Measurements from ENCODE around the gene NUDT22.
"Not testable (repeated sequence)": the region's sequence is repeated elsewhere in the genome, so short reads cannot be mapped to it uniquely, and the experiment has no call there.

Gene NUDT22

DNA sequence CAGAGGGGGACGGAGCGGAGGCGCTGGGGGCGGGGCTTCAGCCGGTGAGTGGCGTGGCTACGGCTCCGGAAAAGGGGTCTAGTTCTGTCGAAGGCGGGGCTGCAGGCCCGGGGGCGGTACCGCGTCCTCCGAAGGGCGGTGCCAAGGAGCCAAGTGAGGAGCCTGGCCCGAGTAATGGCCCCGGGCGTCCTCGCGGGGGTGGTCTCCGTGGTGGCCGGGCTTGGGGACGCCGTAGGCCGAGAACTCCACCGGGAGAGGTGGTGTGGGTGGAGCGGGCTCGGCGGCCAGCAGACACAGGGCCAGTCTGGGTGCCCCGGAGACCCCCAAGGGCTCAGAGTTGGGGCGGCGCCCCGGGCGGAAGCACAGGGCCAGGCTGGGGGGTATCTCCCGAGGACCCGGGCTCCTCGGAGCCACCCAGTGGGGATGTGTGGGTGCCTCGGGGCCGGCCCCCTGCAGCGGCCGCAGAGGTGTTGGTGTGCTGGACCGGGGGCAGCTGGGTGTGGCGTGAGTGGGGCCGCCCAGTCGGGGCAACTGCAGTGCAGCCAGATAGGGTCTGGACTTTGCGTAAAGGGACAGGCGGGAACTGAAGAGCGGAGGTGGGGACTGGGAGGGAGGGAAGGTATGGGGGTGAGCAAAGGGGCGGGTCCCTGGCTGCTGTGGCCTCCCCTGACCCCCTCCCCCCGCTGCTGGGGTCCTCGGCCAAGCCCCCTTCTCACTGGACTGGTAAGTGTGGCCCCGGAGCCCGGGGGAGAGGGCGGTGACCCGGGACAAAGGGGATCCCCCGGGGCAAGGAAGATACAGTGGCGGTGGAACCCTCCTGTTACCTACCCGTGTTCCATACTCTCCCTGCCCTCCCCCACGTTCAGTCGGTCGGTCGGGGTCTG is 15.7 kb downstream of the NUDT22 start:
- no peak for DNase-seq (ENCODE audit: low read depth, low spot score)

DNA sequence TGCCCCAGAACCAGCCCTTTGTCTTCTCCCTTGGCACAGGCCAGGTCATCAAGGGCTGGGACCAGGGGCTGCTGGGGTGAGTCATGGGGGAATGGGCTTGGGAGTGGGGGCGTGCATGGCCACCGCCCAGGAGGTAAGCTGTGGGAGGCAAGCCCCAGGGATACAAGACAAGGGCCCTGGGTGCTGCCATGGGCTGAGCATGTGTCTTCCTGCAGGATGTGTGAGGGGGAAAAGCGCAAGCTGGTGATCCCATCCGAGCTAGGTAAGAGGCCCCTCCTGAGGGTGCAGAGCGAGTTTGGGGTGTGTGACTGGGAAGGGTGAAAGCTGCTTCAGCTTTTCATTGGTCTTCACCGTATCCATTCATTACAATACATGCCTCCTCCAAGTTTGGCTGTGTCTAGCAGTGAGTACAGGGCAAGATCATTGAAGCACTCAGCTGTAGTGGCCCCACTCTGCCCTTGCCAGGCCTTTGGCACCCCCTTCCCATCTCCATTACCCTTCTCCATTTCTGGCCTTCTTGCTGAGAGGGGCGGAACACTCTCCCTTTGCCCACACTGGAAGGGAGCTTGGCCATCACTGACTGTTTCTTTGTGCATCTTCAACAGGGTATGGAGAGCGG is 17.3 kb downstream of the NUDT22 start:
- DNase-seq (ENCODE audit: low read depth, low spot score), result no peak

DNA sequence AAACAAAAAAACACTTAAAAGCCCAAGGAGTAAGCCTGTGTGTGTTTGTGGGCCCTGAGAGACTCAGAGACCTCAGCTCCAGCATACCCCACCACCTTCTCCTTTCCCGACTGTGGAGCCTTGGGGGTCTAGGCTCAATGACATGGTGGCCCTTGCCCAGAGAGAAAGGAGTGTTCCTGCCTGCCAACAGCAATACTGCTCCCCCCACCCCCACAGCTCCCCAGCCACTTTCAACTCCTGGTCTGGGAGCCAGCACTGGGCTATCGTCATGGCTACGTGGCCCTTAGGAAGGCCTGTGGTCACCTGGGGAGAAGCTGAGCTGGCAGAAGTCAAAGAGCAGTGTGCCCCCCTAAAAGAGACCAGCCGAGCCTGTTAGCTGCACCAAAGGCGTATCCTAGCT is 18.0 kb downstream of the NUDT22 start:
- DNase-seq (ENCODE audit: low read depth, low spot score), result no peak

DNA sequence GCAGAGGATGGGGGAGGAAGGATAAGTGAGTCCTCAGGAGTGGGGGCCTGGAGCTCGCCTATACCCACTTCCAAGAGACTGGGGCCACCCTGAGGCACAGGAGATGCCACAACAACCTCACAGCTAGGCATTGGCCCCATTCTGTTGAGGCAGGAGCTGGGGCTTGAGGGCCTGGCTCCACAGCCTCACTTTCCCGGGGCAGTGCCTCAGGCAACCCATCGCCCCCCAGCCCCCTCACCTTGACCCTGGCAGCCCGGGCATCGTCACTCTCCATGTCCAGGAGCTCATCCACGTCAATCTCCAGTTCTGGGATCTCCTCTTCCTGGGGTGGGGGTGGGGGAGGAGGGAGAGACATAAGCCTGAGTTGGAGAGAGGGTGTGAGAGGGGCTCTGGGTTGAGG is 18.9 kb downstream of the NUDT22 start:
- DNase-seq (ENCODE audit: low read depth, low spot score), result no peak

DNA sequence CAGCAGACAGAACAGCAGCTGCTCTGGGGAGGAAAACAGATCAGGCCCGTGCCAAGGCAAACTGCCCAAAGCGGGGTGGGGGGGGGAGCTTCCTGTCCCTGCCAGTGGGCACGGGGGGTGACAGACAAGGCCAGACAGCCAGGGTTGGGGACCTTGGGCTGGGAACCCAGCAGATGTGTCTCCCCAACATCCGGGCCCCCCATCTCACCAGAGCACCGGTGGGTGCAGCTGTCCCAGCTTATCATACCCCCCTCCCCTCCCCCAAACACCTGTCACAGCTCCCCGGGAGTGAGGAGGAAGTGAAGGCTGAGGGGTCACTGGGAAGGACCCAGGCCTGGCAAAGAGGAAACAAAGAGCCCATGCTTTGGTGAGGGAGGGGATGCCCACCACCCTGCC is 19.3 kb downstream of the NUDT22 start:
- no peak for DNase-seq (ENCODE audit: low read depth, low spot score)

DNA sequence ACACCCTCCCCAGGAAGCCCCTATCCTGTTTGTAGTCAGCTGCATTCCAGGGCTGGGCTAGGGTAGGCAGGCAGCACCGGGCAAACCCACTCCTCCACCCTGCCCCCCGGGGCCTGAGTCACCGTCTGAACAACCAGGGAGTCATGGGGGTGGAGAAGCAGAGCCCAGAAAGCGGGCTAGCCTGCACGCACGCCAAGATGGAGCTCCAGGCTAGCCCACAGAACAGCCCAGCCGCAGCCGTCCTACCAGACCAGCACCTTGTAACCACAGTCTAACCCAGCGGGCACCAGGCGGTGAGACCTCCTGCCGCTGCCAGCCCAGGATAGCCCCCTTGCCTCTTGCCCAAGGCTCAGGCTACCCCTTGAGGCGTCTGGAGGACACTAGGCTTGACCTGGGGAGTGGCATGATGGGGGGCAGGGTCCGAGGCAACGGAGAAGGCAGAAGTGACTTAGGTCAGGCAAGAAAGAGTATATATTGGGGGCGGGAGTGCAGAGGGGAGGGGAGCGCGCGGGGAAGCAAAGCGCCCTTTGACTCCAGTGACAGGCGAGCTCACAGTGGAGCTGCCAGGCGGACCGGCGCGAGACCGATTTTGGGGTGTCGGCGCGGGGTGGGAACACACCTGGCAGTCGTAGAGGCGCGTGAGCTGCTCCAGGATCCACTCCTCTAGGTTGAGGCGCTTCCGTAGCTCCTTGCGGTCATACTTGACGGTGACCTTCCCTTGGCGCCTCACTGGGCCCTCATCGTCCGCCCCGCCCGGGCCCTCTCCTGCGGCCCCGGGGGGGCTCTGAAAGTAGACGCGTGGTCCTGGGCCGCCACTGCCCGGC is 19.9 kb downstream of the NUDT22 start:
- no peak for DNase-seq (ENCODE audit: low read depth, low spot score)

DNA sequence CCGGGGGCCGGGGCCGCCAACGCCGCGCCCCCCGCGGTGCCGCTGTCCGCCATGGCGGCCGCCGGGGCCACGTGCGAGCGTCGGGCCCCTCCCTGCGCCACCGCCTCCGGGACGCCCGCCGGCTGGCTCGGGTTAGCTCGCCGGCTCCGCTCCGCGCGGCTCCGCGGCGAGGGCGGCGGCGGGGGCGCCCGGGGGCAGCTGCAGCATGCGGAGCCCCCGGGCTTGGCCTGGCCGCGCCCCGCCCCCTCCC is 20.5 kb downstream of the NUDT22 start:
- DNase-seq (ENCODE audit: low read depth, low spot score), result not testable (repeated sequence)

DNA sequence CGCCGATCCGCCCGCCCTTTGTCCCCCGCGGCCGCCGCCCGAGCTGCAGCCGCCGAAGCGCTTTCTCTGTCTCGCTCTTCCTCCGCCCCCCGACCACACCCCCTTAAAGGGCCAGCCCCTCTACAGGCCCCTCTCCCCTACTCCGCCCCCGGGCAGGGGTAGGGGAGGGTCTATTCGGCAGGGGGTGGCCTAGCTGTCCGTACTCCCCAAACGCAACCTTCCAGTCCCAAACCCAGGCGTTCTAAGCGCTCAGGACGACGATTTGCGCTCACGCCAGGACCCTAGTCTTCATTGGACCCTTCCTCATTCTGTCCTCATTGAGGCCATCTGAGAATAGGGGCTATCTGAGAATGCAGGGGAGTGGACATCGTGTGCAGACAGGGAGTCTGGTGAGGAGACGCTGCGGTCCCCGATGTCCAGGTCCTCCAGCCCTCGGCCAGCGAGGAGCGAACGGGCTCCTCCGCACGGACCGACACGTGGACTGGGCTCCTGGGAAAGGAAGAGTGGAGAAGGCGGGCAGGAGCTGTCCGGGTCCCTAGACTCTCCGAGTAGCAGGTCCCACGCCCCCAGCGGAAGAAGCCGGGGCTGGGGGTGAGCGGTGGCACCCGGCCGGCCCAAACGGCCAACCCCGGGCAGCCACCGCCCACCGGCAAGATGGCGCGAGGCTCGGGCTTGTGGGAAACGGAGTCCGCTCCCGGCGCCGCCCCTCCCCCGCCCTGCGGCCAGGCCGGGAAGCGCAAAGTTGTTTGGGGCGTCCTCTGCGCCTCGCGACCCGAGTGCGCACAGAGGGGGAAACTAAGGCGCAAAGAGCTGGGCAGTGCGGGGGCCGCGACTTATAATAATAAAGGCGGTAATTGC is 21.0 kb downstream of the NUDT22 start, which contains the start of gene PPP1R14B:
Gene PPP1R14B, minus strand, starts transcription at position 73 of the 858 bp plus-strand sequence. CDS start 270 bp downstream, outside the sequence.
- DNase-seq (ENCODE audit: low read depth, low spot score), result no peak

DNA sequence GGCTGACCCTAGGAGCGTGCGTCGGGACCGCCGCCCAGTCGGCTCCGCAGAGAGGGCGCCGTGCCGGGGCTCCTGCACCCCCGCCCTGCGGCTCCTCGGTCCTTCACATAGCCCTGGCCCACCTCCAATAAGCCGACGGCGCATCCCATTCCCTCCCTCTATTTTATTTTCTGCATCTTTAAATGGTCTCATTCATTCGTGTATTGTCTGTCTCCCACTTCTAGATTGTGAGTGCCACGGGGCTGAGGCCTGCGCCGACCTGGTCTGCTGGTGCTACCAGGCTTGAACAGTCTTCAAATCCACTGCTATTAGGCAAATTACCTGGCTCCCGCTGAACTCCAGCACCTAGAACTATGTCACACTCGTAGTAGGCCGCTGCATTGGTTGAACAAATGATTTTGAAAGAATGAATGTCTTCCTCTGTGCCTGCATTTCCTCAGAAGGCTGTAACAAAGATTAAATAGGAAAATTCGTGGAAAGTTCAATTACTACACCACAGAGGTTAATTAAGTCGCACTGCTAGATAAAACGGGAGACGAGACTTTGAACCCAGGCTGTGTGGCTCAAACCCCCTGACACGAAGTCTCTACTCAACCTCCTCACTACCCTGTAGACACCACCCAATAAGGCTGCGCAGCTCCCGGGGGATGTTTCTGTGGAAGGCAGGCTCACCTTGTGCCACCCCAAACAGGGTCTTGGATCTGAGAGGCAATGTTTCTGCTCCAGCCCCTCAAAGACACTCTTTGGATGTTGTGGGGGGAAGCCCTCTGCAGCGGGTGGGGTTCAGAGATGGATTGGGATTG is 21.9 kb downstream of the NUDT22 start:
- no peak for DNase-seq (ENCODE audit: low read depth, low spot score)

DNA sequence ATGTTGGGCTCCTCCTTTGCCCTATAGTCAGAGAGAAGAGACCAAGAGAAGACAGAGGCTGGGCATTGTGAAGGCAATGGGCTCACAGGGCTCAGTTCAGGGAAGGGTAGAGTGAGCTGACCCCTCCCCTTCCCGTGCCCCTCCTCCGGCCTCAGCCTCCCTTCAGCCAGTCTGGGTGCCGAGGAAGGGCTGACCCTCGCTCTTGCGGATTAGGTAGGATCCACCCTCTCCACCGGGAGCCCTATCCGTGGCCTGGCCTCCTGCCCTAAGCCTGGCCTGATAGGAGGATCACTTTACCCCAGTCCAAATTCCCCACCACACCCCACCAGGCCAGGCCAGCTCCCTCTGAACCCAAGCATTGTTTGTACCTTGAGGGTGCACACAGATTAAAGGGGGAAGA is 22.5 kb downstream of the NUDT22 start:
- no peak for DNase-seq (ENCODE audit: low read depth, low spot score)

DNA sequence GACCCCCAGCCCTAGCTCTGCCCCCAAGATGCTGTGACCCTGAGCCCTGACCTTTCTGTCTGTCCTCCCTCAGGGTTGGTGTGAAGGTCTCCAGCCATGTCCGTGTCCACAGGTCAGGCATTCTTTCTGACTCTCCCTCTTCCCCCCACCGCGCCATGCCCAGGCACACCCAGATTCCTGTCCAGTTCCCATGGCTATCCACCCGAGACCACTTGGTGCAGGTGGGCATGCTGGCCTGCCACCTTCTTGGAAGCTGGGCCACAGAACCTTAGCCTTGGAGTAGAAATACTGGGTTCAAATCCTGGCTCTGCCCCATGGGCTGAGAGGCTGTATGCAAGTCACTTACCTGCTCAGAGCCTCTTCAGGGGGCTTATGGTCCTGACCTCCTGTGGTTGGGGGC is 23.0 kb downstream of the NUDT22 start:
- DNase-seq (ENCODE audit: low read depth, low spot score), result no peak

DNA sequence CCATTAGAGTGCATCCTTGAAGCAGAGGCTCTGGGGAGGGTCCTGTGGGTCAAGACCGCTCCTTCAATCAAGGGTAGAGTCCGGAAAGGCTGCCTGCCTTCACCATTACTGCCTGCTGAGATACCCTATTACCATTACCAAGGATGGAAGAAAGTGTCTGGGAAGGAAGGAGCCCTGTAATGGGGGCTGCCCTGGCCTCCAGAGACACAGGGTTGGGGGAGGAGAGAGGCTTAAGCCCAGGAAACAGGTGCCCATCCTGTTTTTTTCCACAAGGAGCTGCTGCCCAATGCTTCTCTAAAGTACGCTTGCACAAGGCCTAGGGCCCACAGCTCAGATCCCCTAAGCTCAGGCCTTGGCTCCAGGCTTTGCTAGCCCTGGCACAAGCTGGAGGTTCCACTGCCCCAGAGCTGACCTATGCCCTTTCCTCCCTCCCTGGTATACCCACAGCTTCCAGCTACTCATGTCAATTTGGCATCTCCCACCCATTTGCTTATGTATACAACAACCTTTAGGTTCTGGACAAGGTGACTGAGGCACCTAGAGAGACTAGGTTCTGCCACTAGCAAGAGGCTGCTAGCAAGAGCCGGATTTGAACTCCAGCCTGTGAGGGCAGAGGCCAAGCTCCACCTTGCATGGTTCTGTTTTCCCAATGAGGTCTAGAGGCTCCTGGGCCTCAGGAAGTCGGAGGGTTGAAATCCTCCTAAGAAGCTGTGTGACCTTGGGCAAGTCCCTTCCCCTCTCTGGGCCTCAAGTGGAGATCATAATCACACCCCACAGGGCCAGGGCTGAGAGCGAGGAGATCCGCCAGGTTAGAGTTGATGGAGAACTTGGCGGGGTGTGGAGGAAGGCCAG is 23.7 kb downstream of the NUDT22 start:
- no peak for DNase-seq (ENCODE audit: low read depth, low spot score)

DNA sequence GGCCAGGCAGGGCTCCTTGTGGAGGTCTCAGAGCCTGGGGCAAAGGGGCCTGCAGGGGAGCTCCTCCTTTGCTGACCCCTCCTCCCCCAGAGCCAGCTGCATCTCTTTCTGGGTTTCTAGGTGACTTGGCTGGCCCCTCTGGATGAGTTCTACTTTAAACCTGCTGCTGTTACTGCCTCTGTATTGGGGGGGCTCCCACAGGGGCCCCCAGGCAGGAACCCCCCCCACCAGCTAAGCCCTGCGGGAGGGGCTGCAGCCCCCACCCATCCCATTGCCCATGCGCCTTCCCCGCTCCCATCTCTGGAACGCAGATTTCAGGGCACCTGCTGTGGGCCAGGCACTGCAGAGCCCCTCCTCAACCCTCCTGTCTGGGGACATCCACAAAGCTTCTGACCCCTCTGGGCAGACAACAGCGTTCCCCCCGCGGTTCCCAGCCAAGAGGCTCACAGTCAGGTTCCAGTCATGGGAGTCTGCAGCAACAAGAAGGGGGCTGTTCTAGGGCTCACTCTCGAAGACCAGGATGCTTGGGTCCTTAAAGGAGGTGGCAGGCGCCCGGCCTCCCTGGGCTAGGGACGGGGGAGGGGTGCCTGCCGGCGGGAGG is 24.4 kb downstream of the NUDT22 start:
- no peak for DNase-seq (ENCODE audit: low read depth, low spot score)

DNA sequence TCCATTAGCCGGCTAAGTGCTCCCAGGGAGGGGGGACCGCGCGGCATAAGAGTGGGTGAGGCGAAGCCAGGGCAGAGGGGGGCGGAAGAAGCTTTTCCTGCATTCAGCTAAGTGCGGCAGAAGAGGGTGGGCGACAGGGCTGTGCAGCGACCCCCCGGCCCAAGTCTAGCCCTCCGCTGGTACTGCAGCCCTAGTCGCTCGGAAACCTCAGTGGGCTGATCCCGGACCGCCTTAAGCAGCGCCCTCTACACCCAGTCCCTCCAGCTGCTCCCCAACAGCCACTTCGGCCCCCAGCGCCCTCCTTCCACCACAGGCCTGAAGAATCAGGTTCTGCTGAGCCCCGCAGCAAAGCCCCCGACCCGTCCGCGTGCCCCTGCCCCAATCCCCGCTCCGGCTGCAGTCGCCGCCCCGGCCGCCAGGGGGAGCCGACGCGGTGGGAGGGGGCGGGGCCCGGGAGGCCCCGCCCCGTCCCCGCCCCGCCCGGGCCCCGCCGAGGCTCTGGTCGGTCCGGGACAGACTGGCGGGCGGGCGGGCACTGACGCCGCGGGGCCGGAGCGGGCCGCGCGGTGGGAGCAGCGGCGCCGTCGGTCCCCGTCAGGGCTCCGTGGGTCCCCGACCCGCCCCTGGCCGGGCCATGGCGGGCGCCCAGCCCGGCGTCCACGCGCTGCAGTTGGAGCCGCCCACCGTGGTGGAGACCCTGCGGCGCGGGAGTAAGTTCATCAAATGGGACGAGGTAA is 25.1 kb downstream of the NUDT22 start, which contains the start of gene PLCB3:
Gene PLCB3, plus strand, starts transcription at position 515 of the 737 bp plus-strand sequence. Its CDS starts 120 bp downstream, at position 635.
- no peak for DNase-seq (ENCODE audit: low read depth, low spot score)

DNA sequence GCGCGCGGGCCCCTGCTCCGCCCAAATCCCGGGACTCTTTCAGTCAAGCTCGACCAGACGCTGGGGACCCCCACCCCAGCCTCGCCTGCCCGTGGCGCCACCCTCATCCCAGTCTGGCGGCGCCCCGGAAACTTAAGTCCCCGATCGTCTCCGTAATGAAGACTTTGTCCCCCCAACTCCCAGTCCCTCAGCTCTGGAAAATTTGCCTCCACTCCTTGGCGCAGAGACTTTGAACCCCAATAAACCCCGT is 25.6 kb downstream of the NUDT22 start:
- no peak for DNase-seq (ENCODE audit: low read depth, low spot score)

DNA sequence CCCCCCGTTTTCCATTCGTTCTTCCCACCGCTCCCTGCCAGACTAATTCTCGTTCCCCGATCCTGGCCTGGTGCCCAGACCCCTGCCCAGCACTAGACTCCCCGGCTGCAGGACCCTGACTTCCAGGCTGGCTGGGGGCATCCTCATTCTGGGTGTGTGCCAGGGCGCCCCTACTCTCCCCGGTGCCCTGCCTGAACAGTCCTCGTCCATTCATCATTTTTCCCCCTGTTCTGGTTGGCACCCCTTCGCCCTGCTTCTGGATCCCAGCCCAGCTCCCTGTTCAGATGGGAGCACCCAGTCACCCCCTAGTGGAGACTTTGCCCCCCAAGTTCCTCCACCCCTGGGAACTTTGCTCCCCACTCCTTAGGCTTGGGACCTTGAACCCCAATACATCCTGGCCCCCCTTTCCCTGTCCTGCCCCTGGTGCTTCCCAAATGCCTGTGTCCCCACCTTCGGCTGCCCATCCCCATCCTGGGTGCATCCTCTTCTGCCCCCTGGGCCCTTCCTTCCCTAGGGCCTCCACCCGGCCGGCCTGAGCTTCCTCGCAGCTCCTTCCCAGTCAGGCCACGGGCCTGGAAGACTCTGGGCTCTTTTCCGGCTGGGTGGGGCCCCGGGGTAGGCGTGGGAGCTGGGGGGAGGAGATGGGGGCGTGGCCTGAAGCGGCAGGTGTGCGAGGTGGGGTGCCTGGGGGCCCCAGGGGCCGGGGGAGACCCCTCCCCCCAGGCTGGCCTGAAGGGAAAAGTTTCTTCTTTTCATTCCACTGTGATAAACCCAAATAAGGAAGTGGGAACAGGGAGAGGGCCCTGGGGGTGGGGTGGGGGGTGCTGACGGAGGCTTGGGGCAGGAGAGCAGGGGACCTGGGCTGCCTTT is 26.2 kb downstream of the NUDT22 start:
- no peak for DNase-seq (ENCODE audit: low read depth, low spot score)

DNA sequence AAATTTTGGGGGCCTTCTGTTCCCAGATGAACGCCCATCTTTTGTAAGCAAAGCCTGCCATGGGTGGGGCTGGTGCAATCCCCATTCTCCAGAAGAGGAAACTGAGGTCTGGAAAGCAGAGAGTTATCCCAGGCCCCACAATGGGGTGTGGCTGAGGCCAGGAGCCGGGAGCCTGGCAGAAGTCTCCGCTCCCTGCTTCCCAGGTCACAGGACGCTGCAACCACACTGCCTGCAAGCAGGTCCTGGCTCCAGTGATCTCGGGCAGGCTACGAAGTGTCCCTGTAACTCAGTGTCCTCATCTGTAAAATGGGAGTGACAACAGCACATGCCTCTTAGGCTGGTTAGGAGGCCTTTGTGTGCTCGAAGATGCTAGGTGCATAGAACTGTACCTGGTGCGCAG is 27.0 kb downstream of the NUDT22 start:
- no peak for DNase-seq (ENCODE audit: low read depth, low spot score)

DNA sequence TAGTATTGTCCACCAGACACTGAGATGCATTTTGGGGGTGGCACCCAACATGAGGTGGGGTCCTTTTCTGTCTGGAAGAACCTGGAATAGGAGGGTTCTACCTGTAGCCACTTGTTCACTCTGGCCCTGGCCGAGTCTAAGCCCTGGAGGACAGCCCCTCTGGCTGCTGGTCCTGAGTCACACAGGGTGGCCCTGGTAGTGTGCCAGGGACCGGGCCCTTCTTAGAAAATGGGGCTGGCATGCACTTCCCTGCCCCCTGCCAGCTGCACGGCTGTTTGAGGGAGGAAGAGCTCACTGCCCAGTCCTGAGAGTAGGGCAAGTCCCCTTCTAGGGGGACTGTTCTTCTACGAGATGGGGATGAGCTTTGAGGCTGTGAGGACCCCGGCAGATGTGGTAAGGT is 27.4 kb downstream of the NUDT22 start:
- no peak for DNase-seq (ENCODE audit: low read depth, low spot score)

Measured in iPS DF 19.7 (cell line).